Memory B cell (primary cell): ENCODE data around the gene HLA-B.
A peak's percentile ranks its signal among the peaks of the same experiment; 100 is the strongest.

ENCODE experiments used
- ATAC-seq: fragments of 150-1000 bp; cut with Tn5 transposase; 2 replicates; pipeline ENCODE4 v1.10.0; 2021; ENCODE audit warnings: low read depth, mild to moderate bottlenecking, moderate library complexity
- DNase-seq, 2 donors: peaks; one replicate each; pipeline ENCODE4 v3.0.0; 2022; ENCODE audit warnings: low spot score in 2 of 2
- H3K27ac Mint-ChIP-seq: one replicate; pipeline ENCODE4 v1.8.0; 2022; ENCODE audit warnings: mild to moderate bottlenecking, moderate library complexity, mixed read lengths
- H3K27me3 Mint-ChIP-seq: one replicate; pipeline ENCODE4 v1.8.0; 2022; ENCODE audit warnings: mixed read lengths
- H3K36me3 Mint-ChIP-seq: one replicate; pipeline ENCODE4 v1.8.0; 2022; ENCODE audit warnings: mild to moderate bottlenecking, mixed read lengths
- H3K4me1 Mint-ChIP-seq: one replicate; pipeline ENCODE4 v1.8.0; 2022; ENCODE audit warnings: mixed read lengths
- H3K4me3 Mint-ChIP-seq: one replicate; pipeline ENCODE4 v1.8.0; 2022; ENCODE audit warnings: mild to moderate bottlenecking, moderate library complexity, mixed read lengths
- H3K9me3 Mint-ChIP-seq: one replicate; pipeline ENCODE4 v1.8.0; 2022; ENCODE audit warnings: mixed read lengths

HLA-B gene

DNA sequence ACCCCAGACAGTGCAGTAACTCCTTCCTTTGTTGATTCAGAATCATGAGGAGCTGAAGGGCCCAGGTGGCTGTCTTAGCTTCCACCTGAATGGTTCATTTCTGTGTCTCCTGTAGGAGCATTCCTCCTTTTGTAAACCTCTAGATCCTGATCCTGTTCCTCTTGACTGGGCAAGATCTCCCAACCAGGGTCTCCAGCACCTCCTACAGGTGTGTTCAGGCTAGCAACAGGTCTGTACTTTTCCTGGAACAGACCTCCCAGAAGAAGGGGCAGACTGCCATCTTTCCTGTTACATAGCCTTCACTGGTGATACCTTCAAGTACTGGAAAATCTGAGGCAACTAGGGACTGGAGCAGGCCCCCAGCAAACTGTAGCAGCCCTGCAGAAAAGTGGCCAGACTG lies 35.2 kb downstream of the HLA-B start:
- no peak for DNase-seq
- H3K27me3 Mint-ChIP-seq: peaks cover 18% of the 10 kb centered on the region
- no peak overlapping the region for H3K27ac Mint-ChIP-seq
- no peak for ATAC-seq
- H3K4me1 Mint-ChIP-seq: no peaks in the 10 kb centered on the region
- H3K4me3 Mint-ChIP-seq: no peak overlapping the region
- peaks cover 2% of the 10 kb centered on the region for H3K36me3 Mint-ChIP-seq
- peaks cover 5% of the 10 kb centered on the region for H3K9me3 Mint-ChIP-seq

DNA sequence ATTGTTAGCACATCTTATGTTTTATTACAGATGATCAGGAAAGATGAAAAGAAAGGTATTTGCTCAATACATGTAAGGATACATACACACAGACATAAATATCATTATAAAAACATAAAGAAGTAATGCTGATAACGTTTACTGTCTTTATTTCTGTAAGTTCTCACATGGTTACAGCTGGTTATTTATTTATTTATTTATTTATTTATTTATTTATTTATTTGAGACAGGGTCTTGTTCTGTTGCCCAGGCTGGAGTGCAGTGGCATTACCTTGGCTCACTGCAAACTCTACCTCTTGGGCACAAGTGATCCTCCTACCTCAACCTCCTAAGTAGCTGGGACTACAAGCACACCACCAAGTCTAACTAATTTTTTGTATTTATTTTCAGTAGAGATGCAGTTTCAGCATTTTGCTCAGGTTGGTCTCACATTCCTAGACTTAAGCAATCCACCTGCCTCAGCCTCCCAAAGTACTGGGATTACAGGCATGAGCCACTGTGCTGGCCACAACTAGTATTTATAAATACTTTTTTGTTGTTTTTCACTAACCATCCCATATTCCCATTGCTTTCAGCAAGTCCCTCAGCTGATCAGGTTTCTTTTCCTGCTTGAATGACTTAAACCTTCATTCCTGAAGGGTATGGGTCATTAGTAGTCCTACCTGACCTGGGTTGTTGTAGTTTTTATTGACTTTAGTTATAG lies 35.8 kb downstream of the HLA-B start:
- H3K9me3 Mint-ChIP-seq: peaks cover 5% of the 10 kb centered on the region
- no peak overlapping the region for H3K4me3 Mint-ChIP-seq
- no peak for DNase-seq
- H3K36me3 Mint-ChIP-seq: peaks cover 2% of the 10 kb centered on the region
- ATAC-seq: no peak
- H3K27me3 Mint-ChIP-seq: peaks cover 19% of the 10 kb centered on the region
- no peak overlapping the region for H3K27ac Mint-ChIP-seq
- no peaks in the 10 kb centered on the region for H3K4me1 Mint-ChIP-seq

DNA sequence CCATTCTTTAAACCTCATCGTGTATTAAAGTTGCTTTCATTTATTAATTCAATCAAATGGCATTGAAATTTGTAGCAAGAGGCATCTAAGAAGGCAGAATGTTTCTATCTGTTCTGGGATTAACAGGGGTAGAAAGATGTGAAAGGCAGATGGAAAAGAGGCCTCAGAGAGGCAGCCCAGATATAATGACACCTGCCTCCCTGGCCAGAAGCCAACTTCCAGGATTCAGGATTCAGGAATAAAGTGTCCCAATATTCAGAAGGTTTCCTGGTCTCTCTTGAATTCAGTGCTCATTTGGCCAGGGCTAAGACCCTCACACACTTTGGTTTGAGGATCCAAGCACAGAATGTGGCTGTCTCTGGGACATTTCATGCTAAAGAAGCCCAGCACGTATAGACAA lies 39.9 kb downstream of the HLA-B start:
- no peak overlapping the region for H3K27ac Mint-ChIP-seq
- H3K36me3 Mint-ChIP-seq: no peaks in the 10 kb centered on the region
- H3K27me3 Mint-ChIP-seq: peaks cover 8% of the 10 kb centered on the region
- DNase-seq (no peak), ATAC-seq (no peak)
- H3K4me1 Mint-ChIP-seq: no peaks in the 10 kb centered on the region
- H3K9me3 Mint-ChIP-seq: no peaks in the 10 kb centered on the region
- no peak overlapping the region for H3K4me3 Mint-ChIP-seq

GRCh38 chr6:31309641-31310040 lies 47.3 kb downstream of the HLA-B start:
- H3K27ac Mint-ChIP-seq: no peak overlapping the region

GRCh38 chr6:31308845-31309175 lies 48.2 kb downstream of the HLA-B start:
- Mint-ChIP-seq H3K27me3 (no peaks in the 10 kb centered on the region), H3K4me3 (peak overlapping the region; percentile 97), H3K9me3 (no peaks in the 10 kb centered on the region), H3K27ac (no peak overlapping the region), H3K4me1 (peaks cover 5% of the 10 kb centered on the region), H3K36me3 (no peaks in the 10 kb centered on the region)
- ATAC-seq: no peak
- no peak for DNase-seq

More at GRCh38 chr6:31309641-31310040, 47.3 kb downstream of the HLA-B start:
- no peaks in the 10 kb centered on the region for H3K27me3 Mint-ChIP-seq
- ATAC-seq (no peak), DNase-seq (no peak)
- H3K36me3 Mint-ChIP-seq: no peaks in the 10 kb centered on the region
- no peaks in the 10 kb centered on the region for H3K9me3 Mint-ChIP-seq
- H3K4me3 Mint-ChIP-seq: peak overlapping the region; percentile 43
- H3K4me1 Mint-ChIP-seq: peaks cover 5% of the 10 kb centered on the region

DNA sequence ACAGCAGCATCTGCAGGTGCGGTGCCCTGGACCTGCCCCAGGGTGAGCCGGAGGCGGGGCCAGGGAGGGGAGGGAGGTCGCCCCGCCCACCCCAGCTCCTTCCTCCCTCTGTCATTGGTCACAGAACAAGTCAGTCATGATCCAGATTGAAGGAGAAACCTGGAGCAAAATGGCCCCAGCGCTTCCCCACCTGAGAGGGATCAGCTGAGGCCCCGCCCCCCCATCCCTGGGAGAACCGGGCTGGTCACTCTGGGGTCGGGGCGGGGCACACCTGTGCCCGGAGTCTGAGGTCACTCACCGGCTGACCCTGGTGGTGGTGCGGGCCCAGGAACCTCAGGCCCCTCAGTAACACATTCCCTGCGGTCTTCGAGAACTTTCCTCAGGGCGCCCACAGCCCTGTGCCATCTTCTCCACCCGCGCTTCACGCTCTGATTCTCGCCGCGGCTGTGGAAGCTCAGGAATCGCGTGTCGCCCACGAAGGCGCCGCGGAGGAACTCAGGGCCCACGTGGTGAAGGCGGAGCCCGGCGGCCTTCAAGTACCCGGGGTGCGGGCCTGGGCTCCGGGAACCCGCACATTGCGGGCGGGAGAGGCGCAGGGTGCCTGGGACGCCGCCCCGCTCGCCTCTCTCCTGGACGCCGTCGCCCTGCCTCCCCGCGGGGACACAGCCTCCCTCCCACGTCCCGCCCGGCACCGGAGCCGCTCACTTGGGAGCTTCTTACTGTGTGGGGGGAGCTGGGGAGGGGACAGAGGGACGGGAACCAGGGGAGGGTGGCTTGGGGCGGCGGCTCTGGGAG lies 48.7 kb downstream of the HLA-B start:
- ATAC-seq (peak; percentile 97), DNase-seq (peak; percentile 68 to 73)
- Mint-ChIP-seq H3K27me3 (peaks cover 5% of the 10 kb centered on the region), H3K4me3 (peak overlapping the region; percentile 97), H3K9me3 (no peaks in the 10 kb centered on the region), H3K36me3 (no peaks in the 10 kb centered on the region), H3K4me1 (peaks cover 5% of the 10 kb centered on the region), H3K27ac (peak overlapping the region; percentile 91)

GRCh38 chr6:31307669-31308049 lies 49.3 kb downstream of the HLA-B start:
- Mint-ChIP-seq H3K4me3 (peak overlapping the region; percentile 97), H3K27me3 (peaks cover 6% of the 10 kb centered on the region), H3K36me3 (no peaks in the 10 kb centered on the region), H3K9me3 (no peaks in the 10 kb centered on the region), H3K27ac (no peak overlapping the region), H3K4me1 (peaks cover 5% of the 10 kb centered on the region)
- no peak for DNase-seq
- ATAC-seq: no peak

DNA sequence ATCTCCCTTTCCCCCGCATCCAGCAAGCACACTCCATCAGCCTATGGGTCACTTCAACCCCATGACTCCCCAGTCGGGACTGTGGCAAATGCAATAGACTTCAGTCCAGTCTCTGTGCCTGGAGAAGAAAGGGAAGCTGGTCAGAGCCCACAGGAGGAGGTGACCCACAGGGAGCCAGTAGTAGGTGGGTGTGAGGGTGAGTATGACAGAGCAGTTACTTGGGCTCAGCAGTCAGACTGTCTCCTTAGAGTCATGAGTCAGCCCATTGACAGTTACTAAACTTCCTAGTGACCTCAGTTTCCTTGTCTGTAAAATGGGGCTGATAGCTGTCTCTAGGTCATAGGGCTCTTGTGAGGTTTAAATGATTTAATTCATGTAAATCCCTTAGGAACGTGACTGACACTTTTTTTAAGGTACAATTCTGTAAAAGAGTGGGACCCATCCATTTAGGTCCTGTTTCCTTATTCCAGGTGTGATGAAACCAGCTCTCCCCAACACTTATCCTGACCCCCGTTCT lies 51.2 kb downstream of the HLA-B start:
- Mint-ChIP-seq H3K4me3 (no peak overlapping the region), H3K36me3 (no peaks in the 10 kb centered on the region), H3K9me3 (no peaks in the 10 kb centered on the region), H3K27ac (no peak overlapping the region), H3K27me3 (peaks cover 7% of the 10 kb centered on the region), H3K4me1 (peaks cover 5% of the 10 kb centered on the region)
- no peak for ATAC-seq
- no peak for DNase-seq

DNA sequence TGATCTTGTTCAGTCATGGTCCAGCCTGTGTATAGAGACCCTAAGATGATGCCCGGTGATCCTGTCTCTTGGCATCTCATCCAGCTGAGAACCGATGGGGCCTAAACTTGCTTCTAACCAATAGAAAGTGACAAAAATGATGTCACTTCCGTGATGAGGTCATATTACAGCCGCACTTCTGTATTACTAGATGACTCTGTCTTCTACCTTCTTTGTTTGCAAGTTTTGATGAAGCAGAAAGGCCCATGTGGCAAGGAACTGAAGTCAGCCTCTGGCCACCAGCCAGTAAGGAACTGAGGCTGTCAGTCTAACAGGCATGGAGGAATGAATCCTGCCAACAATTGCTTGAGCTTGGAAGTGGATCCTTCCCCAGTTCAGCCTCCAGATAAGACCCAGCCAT lies 52.3 kb downstream of the HLA-B start:
- DNase-seq: no peak
- Mint-ChIP-seq H3K27me3 (peaks cover 11% of the 10 kb centered on the region), H3K27ac (no peak overlapping the region), H3K9me3 (no peaks in the 10 kb centered on the region), H3K4me1 (peaks cover 5% of the 10 kb centered on the region), H3K4me3 (no peak overlapping the region), H3K36me3 (no peaks in the 10 kb centered on the region)
- ATAC-seq: no peak
